ENCODE results near the gene ZNF862. TPM values are rescaled to one million over a fixed set of nuclear protein-coding genes. Genes with fewer than 3 reads are reported as not detected.

ZNF862 gene
- total RNA-seq, 4 donors from 2014 or later = 12.9 to 18.1 (median 14.7) TPM

DNA sequence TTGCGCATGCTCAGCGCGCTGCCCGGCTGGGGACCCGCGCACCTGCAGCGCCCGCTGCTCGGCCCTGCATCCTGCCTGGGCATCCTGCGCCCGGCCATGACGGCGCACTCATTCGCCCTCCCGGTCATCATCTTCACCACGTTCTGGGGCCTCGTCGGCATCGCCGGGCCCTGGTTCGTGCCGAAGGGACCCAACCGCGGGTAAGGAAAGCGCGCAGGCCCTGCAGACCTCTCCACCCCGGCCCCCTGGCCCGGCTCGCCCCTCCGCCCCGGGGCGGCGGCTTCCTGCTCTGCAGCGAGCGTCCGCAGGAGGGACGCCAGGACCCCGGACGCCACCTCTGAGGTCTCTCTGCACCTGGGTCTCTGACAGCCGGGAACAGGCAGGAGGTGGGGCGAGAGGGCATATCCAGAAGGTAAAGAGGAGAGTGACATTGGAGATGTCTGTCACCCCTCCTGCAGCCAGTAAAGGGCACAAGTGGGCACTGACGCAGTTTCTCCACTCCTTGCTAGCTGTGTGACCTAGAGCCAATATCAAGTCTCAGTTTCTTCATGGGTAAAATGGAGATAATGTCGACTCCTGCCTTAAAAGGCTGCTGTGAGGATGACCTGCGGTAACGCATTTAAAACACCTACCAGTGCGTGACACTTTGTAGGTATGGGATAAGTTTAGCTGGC, 35.9 kb downstream of the ZNF862 start:
- TF ChIP-seq, protein P1, sequence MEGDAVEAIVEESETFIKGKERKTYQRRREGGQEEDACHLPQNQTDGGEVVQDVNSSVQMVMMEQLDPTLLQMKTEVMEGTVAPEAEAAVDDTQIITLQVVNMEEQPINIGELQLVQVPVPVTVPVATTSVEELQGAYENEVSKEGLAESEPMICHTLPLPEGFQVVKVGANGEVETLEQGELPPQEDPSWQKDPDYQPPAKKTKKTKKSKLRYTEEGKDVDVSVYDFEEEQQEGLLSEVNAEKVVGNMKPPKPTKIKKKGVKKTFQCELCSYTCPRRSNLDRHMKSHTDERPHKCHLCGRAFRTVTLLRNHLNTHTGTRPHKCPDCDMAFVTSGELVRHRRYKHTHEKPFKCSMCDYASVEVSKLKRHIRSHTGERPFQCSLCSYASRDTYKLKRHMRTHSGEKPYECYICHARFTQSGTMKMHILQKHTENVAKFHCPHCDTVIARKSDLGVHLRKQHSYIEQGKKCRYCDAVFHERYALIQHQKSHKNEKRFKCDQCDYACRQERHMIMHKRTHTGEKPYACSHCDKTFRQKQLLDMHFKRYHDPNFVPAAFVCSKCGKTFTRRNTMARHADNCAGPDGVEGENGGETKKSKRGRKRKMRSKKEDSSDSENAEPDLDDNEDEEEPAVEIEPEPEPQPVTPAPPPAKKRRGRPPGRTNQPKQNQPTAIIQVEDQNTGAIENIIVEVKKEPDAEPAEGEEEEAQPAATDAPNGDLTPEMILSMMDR (IDR thresholded peaks at IDR 0.05; ENCODE audit: low read depth) = no peak

DNA sequence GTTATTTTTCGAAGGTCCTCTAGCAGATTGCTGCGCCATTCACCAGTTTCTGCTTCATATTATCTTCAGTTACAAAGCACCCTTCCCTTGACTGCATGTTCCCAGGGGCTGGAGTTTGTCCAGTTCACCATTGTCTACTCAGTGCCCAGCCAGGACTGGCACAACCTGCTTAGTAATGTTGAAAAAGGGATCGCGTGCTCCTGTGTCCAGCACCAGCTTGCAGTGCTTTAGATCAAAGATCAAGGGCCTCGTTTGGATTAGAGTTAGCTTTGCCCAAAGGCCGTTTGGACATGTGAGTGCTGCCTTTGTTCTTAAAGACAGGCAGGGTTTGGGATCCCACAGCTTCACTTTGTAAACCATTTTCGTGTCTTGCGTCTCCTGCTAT, 36.5 kb downstream of the ZNF862 start:
- TF ChIP-seq, protein P1 (IDR thresholded peaks at IDR 0.05; ENCODE audit: low read depth) = no peak

DNA sequence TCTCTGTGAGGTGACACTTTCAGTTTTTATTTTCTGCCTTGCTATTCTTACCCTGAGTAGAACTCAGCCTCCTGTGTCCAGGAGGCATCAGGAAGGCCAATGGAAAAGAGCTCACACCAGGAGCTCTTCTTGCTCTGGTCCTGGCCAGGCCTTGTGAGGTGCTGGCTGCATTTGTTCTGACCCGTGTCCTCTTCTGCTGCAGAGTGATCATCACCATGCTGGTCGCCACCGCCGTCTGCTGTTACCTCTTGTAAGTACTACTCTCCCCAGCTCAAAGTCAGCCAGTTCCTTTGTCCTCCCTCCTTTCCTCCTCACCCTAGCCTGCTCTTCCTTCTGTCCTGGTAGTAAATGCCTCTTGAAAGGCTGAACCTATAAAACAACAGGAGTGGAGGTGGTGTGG, 37.2 kb downstream of the ZNF862 start:
- TF ChIP-seq, protein P1 (IDR thresholded peaks at IDR 0.05; ENCODE audit: low read depth) = no peak

DNA sequence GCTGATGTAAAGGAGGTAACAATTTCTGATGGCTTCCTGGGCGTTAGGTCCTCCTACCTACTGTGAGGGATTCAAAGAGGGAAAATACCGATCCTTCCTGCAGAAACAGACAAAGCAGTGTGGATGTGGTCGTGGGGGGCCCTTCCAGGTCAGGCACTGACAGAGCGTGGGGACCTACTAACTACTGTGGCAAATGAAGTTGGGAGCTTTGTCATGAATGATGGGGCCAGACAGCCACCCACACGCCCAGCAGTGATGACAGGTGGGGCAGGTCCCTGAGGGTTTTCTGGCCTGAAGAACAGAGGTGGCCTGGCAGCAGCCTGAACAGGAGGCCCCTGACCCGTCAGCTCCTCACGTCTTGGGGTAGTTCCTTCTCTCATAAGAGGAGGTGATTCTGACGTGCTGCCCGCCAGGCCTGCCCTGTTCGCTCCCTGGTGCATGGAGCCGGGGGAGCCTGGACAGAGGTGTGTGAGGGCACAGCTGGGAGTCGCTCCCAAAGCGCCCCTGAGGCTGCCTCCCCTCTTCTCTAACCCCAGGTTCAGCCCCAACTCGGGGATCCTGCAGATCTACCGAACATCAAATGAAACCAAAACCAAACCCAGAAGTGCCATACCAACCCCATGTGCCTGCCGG, 39.8 kb downstream of the ZNF862 start:
- TF ChIP-seq, protein P1 (IDR thresholded peaks at IDR 0.05; ENCODE audit: low read depth) = no peak

DNA sequence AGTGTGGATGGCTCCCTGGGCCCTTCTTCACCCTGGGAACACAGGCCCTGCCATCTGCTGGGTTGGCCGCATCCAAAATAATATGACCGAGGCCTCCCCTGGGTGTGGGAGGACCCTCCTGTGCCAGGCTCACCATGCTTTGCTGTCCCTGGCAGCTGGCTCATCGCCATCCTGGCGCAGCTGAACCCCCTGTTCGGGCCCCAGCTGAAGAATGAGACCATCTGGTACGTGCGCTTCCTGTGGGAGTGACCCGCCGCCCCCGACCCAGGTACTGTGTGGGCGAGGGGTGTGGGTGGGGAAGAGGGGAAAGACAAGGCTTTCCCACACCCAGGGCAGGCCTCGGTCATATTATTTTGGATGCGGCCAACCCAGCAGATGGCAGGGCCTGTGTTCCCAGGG, 40.3 kb downstream of the ZNF862 start:
- TF ChIP-seq, protein P1 (IDR thresholded peaks at IDR 0.05; ENCODE audit: low read depth) = no peak

DNA sequence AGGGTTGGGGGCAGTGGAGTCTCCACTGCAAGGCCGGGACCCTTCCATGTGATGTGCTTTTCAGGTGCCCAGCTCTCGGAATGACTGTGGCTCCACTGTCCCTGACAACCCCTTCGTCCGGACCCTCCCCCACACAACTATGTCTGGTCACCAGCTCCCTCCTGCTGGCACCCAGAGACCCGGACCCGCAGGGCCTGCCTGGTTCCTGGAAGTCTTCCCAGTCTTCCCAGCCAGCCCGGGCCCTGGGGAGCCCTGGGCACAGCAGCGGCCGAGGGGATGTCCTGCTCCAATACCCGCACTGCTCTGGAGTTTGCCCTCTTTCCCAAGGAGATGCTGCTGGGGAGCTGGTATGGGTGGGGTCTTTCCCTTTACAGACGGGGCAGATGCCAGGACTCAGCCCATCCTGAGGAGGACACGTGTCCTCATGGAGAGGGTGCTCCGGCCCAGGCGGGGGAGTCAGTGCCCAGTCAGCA, 41.1 kb downstream of the ZNF862 start:
- TF ChIP-seq, protein P1 (IDR thresholded peaks at IDR 0.05; ENCODE audit: low read depth) = no peak

DNA sequence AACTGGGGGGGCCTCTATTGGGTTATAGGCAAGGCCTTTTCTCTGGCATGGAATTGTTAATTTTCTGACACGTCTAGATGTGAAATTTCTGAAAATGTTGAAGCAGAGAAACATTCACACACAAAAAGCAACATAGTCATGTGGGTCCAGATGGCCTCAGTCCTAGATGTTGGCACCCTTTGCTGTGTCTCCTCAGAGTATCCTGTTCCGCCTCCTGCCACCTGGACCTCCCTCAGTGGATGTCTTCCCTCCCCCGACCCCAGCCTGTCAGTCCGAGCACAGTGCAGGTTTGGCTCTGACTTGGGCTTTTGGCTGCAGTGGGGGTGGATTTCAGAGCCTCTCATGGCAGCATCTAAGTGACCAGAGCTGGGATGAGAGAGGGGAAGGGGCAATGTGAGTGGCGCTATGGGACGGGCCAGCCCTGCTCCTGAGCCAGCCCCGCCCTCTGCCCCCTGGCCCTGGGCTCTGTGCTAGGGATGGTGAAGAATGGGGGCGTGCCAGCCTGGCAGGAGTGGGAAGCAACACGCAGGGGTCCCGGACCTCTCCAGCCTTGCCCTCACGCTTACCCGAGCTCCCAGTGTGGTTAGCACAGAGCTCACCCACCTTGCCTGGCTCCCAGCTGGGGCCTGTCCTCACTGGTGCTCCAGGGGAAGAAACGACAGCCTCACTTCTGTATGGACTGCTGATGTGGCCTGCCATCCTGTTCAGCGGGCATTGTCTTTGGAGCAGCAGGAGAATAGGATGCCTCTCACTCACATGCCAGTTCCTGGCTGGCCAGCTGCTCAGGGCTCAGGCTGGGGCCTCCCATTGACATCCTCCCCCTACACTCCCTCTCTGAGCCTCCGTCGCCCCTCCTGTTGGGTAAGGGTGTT, 41.8 kb downstream of the ZNF862 start:
- TF ChIP-seq, protein P1 (IDR thresholded peaks at IDR 0.05; ENCODE audit: low read depth) = no peak
